ENCODE data around the gene RFX1. TPM values are rescaled to one million over a fixed set of nuclear protein-coding genes. Genes with fewer than 3 reads are reported as not detected.

The RFX1 gene
- total and polyA plus RNA-seq, 2 experiments from 2014 or later: 8.9 to 11.8 TPM

DNA sequence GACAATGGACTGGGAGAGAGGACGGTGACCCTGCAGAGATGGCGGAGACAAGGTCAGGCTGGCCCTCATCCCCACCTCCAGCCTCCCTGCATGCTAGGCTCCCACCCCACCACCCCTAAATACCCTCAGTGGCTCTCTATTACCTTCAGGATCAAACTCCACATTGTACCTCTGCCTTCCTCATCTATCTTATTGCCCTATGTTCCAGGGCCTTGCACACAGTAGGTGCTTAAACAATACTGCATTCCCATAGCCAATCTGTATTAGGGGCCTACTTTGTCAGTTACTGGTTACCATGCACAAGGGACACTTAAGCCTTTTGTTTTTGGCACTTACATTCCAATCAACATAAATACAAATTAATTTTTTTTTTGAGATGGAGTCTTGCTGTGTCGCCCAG is 49.3 kb upstream of the RFX1 start (continued):
- TF ChIP-seq EZH2phosphoT487 (IDR thresholded peaks at IDR 0.05; ENCODE audit: unreplicated experiment): no peak

- no peak for DNase-seq (ENCODE audit: low spot score)
- Histone ChIP-seq H3K36me3 (ENCODE audit: insufficient read depth) (no peaks in the 10 kb centered on the region), H3K4me3 (no peak overlapping the region), H3K27ac (ENCODE audit: low read depth) (no peak overlapping the region), H2AFZ (no peak overlapping the region), H4K20me1 (replicated peaks; ENCODE audit: insufficient read depth) (no peaks in the 10 kb centered on the region; the same call in 1 of the 2 replicates), H3F3A (replicated peaks; ENCODE audit: low read depth) (no peaks in the 10 kb centered on the region; the same call in 1 of the 2 replicates), H3K4me1 (ENCODE audit: insufficient read depth) (peaks cover 4% of the 10 kb centered on the region; the same call in 1 of the 2 replicates), H3K9me2 (ENCODE audit: insufficient read depth) (no peaks in the 10 kb centered on the region), H3K79me2 (replicated peaks; ENCODE audit: insufficient read depth) (no peaks in the 10 kb centered on the region), H3K27me3 (ENCODE audit: insufficient read depth) (peaks cover 22% of the 10 kb centered on the region), H3K4me2 (no peak overlapping the region)
- ATAC-seq: no peak
- Mint-ChIP-seq H3K27me3 (ENCODE audit: insufficient read depth, low read depth, poor library complexity) (peaks cover 31% of the 10 kb centered on the region), H3K36me3 (ENCODE audit: low read depth) (peaks cover 24% of the 10 kb centered on the region), H3K9me3 (no peaks in the 10 kb centered on the region; the same call in 2 of the 3 replicates), H3K4me3 (no peak overlapping the region), H3K4me1 (peaks cover 9% of the 10 kb centered on the region; the same call in 2 of the 3 replicates), H3K27ac (no peak overlapping the region)
- TF ChIP-seq, protein P1, sequence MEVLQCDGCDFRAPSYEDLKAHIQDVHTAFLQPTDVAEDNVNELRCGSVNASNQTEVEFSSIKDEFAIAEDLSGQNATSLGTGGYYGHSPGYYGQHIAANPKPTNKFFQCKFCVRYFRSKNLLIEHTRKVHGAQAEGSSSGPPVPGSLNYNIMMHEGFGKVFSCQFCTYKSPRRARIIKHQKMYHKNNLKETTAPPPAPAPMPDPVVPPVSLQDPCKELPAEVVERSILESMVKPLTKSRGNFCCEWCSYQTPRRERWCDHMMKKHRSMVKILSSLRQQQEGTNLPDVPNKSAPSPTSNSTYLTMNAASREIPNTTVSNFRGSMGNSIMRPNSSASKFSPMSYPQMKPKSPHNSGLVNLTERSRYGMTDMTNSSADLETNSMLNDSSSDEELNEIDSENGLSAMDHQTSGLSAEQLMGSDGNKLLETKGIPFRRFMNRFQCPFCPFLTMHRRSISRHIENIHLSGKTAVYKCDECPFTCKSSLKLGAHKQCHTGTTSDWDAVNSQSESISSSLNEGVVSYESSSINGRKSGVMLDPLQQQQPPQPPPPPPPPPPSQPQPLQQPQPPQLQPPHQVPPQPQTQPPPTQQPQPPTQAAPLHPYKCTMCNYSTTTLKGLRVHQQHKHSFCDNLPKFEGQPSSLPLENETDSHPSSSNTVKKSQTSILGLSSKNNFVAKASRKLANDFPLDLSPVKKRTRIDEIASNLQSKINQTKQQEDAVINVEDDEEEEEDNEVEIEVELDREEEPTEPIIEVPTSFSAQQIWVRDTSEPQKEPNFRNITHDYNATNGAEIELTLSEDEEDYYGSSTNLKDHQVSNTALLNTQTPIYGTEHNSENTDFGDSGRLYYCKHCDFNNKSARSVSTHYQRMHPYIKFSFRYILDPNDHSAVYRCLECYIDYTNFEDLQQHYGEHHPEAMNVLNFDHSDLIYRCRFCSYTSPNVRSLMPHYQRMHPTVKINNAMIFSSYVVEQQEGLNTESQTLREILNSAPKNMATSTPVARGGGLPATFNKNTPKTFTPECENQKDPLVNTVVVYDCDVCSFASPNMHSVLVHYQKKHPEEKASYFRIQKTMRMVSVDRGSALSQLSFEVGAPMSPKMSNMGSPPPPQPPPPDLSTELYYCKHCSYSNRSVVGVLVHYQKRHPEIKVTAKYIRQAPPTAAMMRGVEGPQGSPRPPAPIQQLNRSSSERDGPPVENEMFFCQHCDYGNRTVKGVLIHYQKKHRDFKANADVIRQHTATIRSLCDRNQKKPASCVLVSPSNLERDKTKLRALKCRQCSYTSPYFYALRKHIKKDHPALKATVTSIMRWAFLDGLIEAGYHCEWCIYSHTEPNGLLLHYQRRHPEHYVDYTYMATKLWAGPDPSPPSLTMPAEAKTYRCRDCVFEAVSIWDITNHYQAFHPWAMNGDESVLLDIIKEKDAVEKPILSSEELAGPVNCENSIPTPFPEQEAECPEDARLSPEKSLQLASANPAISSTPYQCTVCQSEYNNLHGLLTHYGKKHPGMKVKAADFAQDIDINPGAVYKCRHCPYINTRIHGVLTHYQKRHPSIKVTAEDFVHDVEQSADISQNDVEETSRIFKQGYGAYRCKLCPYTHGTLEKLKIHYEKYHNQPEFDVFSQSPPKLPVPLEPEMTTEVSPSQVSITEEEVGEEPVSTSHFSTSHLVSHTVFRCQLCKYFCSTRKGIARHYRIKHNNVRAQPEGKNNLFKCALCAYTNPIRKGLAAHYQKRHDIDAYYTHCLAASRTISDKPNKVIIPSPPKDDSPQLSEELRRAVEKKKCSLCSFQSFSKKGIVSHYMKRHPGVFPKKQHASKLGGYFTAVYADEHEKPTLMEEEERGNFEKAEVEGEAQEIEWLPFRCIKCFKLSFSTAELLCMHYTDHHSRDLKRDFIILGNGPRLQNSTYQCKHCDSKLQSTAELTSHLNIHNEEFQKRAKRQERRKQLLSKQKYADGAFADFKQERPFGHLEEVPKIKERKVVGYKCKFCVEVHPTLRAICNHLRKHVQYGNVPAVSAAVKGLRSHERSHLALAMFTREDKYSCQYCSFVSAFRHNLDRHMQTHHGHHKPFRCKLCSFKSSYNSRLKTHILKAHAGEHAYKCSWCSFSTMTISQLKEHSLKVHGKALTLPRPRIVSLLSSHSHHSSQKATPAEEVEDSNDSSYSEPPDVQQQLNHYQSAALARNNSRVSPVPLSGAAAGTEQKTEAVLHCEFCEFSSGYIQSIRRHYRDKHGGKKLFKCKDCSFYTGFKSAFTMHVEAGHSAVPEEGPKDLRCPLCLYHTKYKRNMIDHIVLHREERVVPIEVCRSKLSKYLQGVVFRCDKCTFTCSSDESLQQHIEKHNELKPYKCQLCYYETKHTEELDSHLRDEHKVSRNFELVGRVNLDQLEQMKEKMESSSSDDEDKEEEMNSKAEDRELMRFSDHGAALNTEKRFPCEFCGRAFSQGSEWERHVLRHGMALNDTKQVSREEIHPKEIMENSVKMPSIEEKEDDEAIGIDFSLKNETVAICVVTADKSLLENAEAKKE (CRISPR knock-in tag; IDR thresholded peaks at IDR 0.05): no peak
- no peak for TF ChIP-seq CREB1 (CRISPR knock-in tag; IDR thresholded peaks at IDR 0.05; ENCODE audit: low read depth)
- TF ChIP-seq JUNB (IDR thresholded peaks at IDR 0.05; ENCODE audit: unreplicated experiment): no peak
- TF ChIP-seq STAT1 (IDR thresholded peaks at IDR 0.05; ENCODE audit: unreplicated experiment): no peak
- TF ChIP-seq ZNF114 (CRISPR knock-in tag; IDR thresholded peaks at IDR 0.05): no peak
- no peak for TF ChIP-seq EZH2 (IDR thresholded peaks at IDR 0.05; ENCODE audit: low read depth, unreplicated experiment)
- no peak for TF ChIP-seq POLR2AphosphoS5 (IDR thresholded peaks at IDR 0.05; ENCODE audit: low read depth)
- TF ChIP-seq EZH2phosphoT487 (IDR thresholded peaks at IDR 0.05; ENCODE audit: unreplicated experiment): no peak
- TF ChIP-seq ZNF331 (CRISPR knock-in tag; IDR thresholded peaks at IDR 0.05; ENCODE audit: low read depth): no peak
- TF ChIP-seq, protein P2, sequence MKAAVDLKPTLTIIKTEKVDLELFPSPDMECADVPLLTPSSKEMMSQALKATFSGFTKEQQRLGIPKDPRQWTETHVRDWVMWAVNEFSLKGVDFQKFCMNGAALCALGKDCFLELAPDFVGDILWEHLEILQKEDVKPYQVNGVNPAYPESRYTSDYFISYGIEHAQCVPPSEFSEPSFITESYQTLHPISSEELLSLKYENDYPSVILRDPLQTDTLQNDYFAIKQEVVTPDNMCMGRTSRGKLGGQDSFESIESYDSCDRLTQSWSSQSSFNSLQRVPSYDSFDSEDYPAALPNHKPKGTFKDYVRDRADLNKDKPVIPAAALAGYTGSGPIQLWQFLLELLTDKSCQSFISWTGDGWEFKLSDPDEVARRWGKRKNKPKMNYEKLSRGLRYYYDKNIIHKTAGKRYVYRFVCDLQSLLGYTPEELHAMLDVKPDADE (IDR thresholded peaks at IDR 0.05): no peak
- no peak for TF ChIP-seq REST (IDR thresholded peaks at IDR 0.05; ENCODE audit: unreplicated experiment)
- no peak for TF ChIP-seq CTCF (conservative IDR thresholded peaks at IDR 0.05; ENCODE audit: low read depth in 2 of 2)
- TF ChIP-seq NANOG (IDR thresholded peaks at IDR 0.05; ENCODE audit: borderline replicate concordance): no peak
Observed at GRCh38 chr19:14054721-14055120, 48.6 kb upstream of the RFX1 start.
